Right forelimb (tissue), 1 donor: Measurements from ENCODE around the gene CPLANE1.
"Not testable (repeated sequence)": the region's sequence is repeated elsewhere in the genome, so short reads cannot be mapped to it uniquely, and the experiment has no call there.

Experiments used
- DNase-seq: peaks from one replicate; pipeline ENCODE4 v3.0.0-alpha.2; 2018

Gene CPLANE1

GRCh38 chr5:37248970-37249814 is at the start of gene CPLANE1:
CPLANE1 (minus strand) TSS chr5:37249376; CDS start chr5:37247698, 1,678 bp downstream.
- DNase-seq = peak; percentile 93

- DNase-seq = not testable (repeated sequence)
Measured at GRCh38 chr5:37296313-37296712, 47.1 kb upstream of the CPLANE1 start.

GRCh38 chr5:37283214-37283820 is 34.1 kb upstream of the CPLANE1 start:
- DNase-seq = no peak

- DNase-seq = no peak
Measured at GRCh38 chr5:37275511-37275910, 26.3 kb upstream of the CPLANE1 start.

GRCh38 chr5:37272511-37272910 is 23.3 kb upstream of the CPLANE1 start:
- DNase-seq = no peak

GRCh38 chr5:37268100-37268499 is 18.9 kb upstream of the CPLANE1 start:
- not testable (repeated sequence) for DNase-seq

- no peak for DNase-seq
Measured at GRCh38 chr5:37255774-37256358, 6.7 kb upstream of the CPLANE1 start.

GRCh38 chr5:37254581-37254980 is 5.4 kb upstream of the CPLANE1 start:
- no peak for DNase-seq

GRCh38 chr5:37251665-37252064 is 2.5 kb upstream of the CPLANE1 start:
- DNase-seq = no peak

- no peak for DNase-seq
Measured at GRCh38 chr5:37249815-37250164, 614 bp upstream of the CPLANE1 start.

GRCh38 chr5:37248421-37248969 is 681 bp downstream of the CPLANE1 start:
- DNase-seq = no peak

GRCh38 chr5:37247496-37247895 is 1.7 kb downstream of the CPLANE1 start:
- DNase-seq = no peak

- no peak for DNase-seq
Measured at GRCh38 chr5:37247036-37247435, 2.1 kb downstream of the CPLANE1 start.

GRCh38 chr5:37234288-37234687 is 14.9 kb downstream of the CPLANE1 start:
- no peak for DNase-seq

GRCh38 chr5:37226377-37226776 is 22.8 kb downstream of the CPLANE1 start:
- DNase-seq = no peak

- DNase-seq = no peak
Measured at GRCh38 chr5:37222181-37222580, 27.0 kb downstream of the CPLANE1 start.

GRCh38 chr5:37220426-37220825 is 28.8 kb downstream of the CPLANE1 start:
- not testable (repeated sequence) for DNase-seq

GRCh38 chr5:37219384-37219783 is 29.8 kb downstream of the CPLANE1 start:
- DNase-seq = not testable (repeated sequence)

- DNase-seq = no peak
Measured at GRCh38 chr5:37217976-37218375, 31.2 kb downstream of the CPLANE1 start.

GRCh38 chr5:37214550-37214949 is 34.6 kb downstream of the CPLANE1 start:
- no peak for DNase-seq

- DNase-seq = no peak
Measured at GRCh38 chr5:37212096-37212495, 37.1 kb downstream of the CPLANE1 start.

- no peak for DNase-seq
Measured at GRCh38 chr5:37211661-37212060, 37.5 kb downstream of the CPLANE1 start.

GRCh38 chr5:37208883-37209797 is 40.0 kb downstream of the CPLANE1 start:
- DNase-seq = peak; percentile 44
